ENCODE measurements around the gene ABCD4.
"Not testable (repeated sequence)": the region's sequence is repeated elsewhere in the genome, so short reads cannot be mapped to it uniquely, and the experiment has no call there.

ABCD4 gene

DNA sequence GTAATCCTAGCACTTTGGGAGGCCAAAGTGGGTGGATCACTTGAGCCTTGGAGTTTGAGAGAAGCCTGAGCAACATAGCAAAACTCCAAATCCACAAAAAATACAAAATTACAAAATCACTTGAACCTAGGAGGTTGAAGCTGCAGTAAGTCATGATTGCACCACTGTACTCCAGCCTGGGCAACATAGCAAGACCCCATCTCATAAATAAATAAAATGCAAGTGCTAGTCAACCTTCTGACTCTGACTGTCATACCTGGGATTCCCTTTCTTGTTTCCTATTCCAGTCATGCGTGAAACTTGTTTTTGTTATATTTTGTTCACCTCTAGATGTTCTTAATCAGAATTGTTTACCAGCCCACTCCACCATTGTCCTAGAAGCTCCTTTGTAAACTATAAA, 31.4 kb downstream of the ABCD4 start:
- DNase-seq, result no peak
- Histone ChIP-seq H2BK15ac (replicated peaks; ENCODE audit: low read depth) (no peak overlapping the region), H3K4ac (ENCODE audit: low read depth, low read length) (no peak overlapping the region), H2AK5ac (ENCODE audit: low read length) (no peak overlapping the region), H3K79me2 (ENCODE audit: control insufficient read depth, insufficient read depth, low read length) (no peaks in the 10 kb centered on the region), H4K5ac (ENCODE audit: low read length) (no peak overlapping the region), H2BK5ac (ENCODE audit: low read length) (no peak overlapping the region), H3K9ac (ENCODE audit: low read length) (no peak overlapping the region), H3K27me3 (ENCODE audit: insufficient read depth, low read length, poor library complexity) (no peaks in the 10 kb centered on the region), H3K4me2 (ENCODE audit: low read length) (no peak overlapping the region), H3K4me3 (ENCODE audit: low read length) (no peak overlapping the region), H3K4me1 (ENCODE audit: control insufficient read depth, low read depth, low read length) (no peaks in the 10 kb centered on the region), H3K36me3 (ENCODE audit: control insufficient read depth, insufficient read depth, low read length) (no peaks in the 10 kb centered on the region), H3K18ac (ENCODE audit: low read length) (no peak overlapping the region), H4K8ac (ENCODE audit: low read depth, low read length) (no peak overlapping the region), H3K56ac (ENCODE audit: low read length) (no peak overlapping the region), H2BK120ac (ENCODE audit: low read depth, low read length) (no peak overlapping the region), H3K23ac (ENCODE audit: low read length) (no peak overlapping the region), H3K27ac (ENCODE audit: low read depth, low read length) (no peak overlapping the region), H3K79me1 (ENCODE audit: low read length) (no peaks in the 10 kb centered on the region)
- WGBS (ENCODE audit: extremely low coverage, insufficient coverage, low lambda C conversion rate), result no CpG with 5 or more reads among the region's 1 CpG

DNA sequence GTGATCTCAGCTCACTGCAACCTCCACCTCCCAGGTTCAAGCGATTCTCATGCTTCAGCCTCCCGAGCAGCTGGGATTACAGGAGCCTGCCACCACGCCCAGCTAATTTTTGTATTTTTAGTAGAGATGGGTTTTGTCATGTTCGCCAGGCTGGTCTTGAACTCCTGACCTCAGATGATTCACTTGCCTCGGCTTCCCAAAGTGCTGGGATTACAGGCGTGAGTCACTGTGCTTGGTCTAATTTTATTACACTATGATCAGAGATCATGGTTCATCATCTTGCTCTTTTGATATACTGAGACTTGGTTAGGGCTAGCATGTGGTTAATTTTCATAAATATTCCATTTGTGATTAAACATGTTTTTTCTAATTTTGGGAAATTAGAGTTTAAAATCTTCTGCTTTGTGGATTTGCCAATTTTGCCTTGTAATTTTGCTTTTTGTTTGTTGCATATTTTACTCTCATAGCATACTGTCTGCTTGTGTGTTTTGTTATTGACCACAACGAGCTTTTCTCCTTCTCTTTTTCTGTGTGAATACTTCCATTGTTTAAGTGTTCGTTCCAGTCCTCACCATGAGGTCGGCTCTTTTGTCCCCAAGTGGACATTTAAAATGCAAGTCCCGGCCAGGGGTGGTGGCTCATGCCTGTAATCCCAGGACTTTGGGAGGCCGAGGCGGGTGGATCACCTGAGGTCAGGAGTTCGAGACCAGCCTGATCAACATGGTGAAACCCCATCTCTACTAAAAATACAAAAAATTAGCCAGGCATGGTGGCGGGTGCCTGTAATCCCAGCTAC, 32.2 kb downstream of the ABCD4 start:
- not testable (repeated sequence) for H2BK120ac ChIP-seq (ENCODE audit: low read depth, low read length); H3K27me3 ChIP-seq (ENCODE audit: insufficient read depth, low read length, poor library complexity); H2BK15ac ChIP-seq (replicated peaks; ENCODE audit: low read depth); H3K27ac ChIP-seq (ENCODE audit: low read depth, low read length); H2BK5ac ChIP-seq (ENCODE audit: low read length); H4K8ac ChIP-seq (ENCODE audit: low read depth, low read length); H3K4ac ChIP-seq (ENCODE audit: low read depth, low read length); H3K9ac ChIP-seq (ENCODE audit: low read length); H3K56ac ChIP-seq (ENCODE audit: low read length); H3K4me3 ChIP-seq (ENCODE audit: low read length); H2AK5ac ChIP-seq (ENCODE audit: low read length); H3K18ac ChIP-seq (ENCODE audit: low read length); H3K79me2 ChIP-seq (ENCODE audit: control insufficient read depth, insufficient read depth, low read length); DNase-seq; H3K36me3 ChIP-seq (ENCODE audit: control insufficient read depth, insufficient read depth, low read length); H3K23ac ChIP-seq (ENCODE audit: low read length); H3K4me2 ChIP-seq (ENCODE audit: low read length); H4K5ac ChIP-seq (ENCODE audit: low read length); H3K79me1 ChIP-seq (ENCODE audit: low read length); H3K4me1 ChIP-seq (ENCODE audit: control insufficient read depth, low read depth, low read length)
- WGBS (ENCODE audit: extremely low coverage, insufficient coverage, low lambda C conversion rate), result no CpG with 5 or more reads among the region's 14 CpGs

DNA sequence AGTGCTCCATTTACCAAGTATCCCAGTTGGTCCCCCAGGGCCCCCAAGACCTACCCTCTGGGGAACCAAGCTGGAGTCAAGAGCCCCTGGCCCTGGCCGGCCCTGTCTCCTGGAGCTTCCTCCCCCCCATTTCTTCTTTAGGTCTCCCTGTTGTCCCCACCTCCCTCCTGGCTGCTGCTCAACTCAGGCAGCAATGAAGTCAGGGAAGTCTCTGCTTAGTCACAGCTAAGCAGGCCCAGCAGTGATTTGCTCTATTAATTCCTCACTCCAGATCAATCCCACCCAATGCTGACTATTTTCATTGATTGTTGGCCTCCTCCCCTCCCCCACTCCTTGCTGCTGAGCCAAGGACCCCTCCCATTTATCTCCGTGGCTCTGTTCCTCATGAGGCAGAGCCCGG, 35.1 kb downstream of the ABCD4 start:
- DNase-seq, result no peak
- Histone ChIP-seq H3K4me1 (ENCODE audit: control insufficient read depth, low read depth, low read length) (no peaks in the 10 kb centered on the region), H2BK5ac (ENCODE audit: low read length) (no peak overlapping the region), H3K4me2 (ENCODE audit: low read length) (no peak overlapping the region), H3K4me3 (ENCODE audit: low read length) (no peak overlapping the region), H3K27ac (ENCODE audit: low read depth, low read length) (no peak overlapping the region), H4K5ac (ENCODE audit: low read length) (no peak overlapping the region), H2BK120ac (ENCODE audit: low read depth, low read length) (no peak overlapping the region), H4K8ac (ENCODE audit: low read depth, low read length) (no peak overlapping the region), H3K79me2 (ENCODE audit: control insufficient read depth, insufficient read depth, low read length) (no peaks in the 10 kb centered on the region), H3K9ac (ENCODE audit: low read length) (no peak overlapping the region), H3K27me3 (ENCODE audit: insufficient read depth, low read length, poor library complexity) (no peaks in the 10 kb centered on the region), H2AK5ac (ENCODE audit: low read length) (no peak overlapping the region), H3K36me3 (ENCODE audit: control insufficient read depth, insufficient read depth, low read length) (no peaks in the 10 kb centered on the region), H3K4ac (ENCODE audit: low read depth, low read length) (no peak overlapping the region), H3K56ac (ENCODE audit: low read length) (no peak overlapping the region), H3K79me1 (ENCODE audit: low read length) (no peaks in the 10 kb centered on the region), H3K23ac (ENCODE audit: low read length) (no peak overlapping the region), H3K18ac (ENCODE audit: low read length) (no peak overlapping the region), H2BK15ac (replicated peaks; ENCODE audit: low read depth) (no peak overlapping the region)
- no CpG with 5 or more reads among the region's 3 CpGs for WGBS (ENCODE audit: extremely low coverage, insufficient coverage, low lambda C conversion rate)

DNA sequence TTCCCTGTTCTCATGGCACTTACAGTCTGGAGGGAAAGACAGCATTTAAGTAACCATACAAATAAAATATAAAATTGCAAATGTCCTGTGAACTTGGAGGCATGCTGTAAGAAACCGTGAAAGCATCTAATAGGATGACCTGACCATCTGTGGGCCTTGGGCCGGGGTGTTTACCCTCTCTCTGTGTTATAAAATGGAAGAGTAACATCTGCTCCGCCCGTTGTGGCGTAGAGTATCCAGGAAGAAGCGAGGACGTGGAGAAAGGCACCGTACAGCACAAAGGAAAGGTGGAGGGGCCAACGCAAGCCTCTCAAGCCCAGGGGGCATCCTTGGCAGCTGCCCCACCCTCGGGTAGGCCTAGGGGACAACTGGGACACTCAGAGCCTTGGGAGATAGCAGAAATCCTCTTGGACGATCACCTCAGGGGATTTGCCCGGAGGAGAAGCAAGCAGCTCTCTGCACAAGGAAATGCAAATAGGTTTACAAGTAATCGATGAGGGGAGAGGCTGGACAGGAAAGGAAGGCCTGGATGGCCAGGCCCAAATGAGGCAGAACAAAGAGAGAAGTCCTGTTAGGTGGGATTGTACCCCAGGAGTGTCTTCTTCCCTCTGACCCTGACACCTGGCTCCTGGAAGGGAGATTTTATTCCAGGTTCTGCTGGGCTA, 37.3 kb downstream of the ABCD4 start:
- Histone ChIP-seq H3K4ac (ENCODE audit: low read depth, low read length) (no peak overlapping the region), H3K23ac (ENCODE audit: low read length) (no peak overlapping the region), H2AK5ac (ENCODE audit: low read length) (no peak overlapping the region), H3K79me1 (ENCODE audit: low read length) (no peaks in the 10 kb centered on the region), H2BK15ac (replicated peaks; ENCODE audit: low read depth) (no peak overlapping the region), H3K27me3 (ENCODE audit: insufficient read depth, low read length, poor library complexity) (no peaks in the 10 kb centered on the region), H3K56ac (ENCODE audit: low read length) (peak overlapping the region; percentile 49), H4K5ac (ENCODE audit: low read length) (no peak overlapping the region), H3K36me3 (ENCODE audit: control insufficient read depth, insufficient read depth, low read length) (no peaks in the 10 kb centered on the region), H2BK120ac (ENCODE audit: low read depth, low read length) (no peak overlapping the region), H3K4me2 (ENCODE audit: low read length) (no peak overlapping the region), H3K18ac (ENCODE audit: low read length) (no peak overlapping the region), H3K27ac (ENCODE audit: low read depth, low read length) (no peak overlapping the region), H4K8ac (ENCODE audit: low read depth, low read length) (no peak overlapping the region), H3K4me3 (ENCODE audit: low read length) (no peak overlapping the region), H3K79me2 (ENCODE audit: control insufficient read depth, insufficient read depth, low read length) (no peaks in the 10 kb centered on the region), H3K9ac (ENCODE audit: low read length) (no peak overlapping the region), H2BK5ac (ENCODE audit: low read length) (no peak overlapping the region), H3K4me1 (ENCODE audit: control insufficient read depth, low read depth, low read length) (no peaks in the 10 kb centered on the region)
- DNase-seq, result no peak
- no CpG with 5 or more reads among the region's 13 CpGs for WGBS (ENCODE audit: extremely low coverage, insufficient coverage, low lambda C conversion rate)

DNA sequence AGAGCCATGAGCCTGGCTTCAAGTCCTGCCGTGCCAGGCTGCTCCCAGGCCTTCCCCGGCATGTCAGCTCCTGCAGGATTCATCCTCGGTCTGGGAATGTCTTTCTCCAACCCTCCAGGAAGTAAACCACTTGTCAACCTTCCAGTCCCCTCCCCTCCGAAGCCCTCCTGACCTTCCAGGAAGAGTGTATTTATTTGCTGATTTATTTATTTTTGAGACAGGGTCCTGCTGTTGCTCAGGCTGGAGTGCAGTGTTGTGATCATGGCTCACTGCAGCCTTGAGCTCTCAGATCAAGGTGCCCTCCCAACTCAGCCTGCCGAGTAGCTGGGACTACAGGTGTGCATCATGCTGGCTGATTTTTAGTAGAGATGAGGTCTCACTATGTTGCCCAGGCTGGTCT, 38.8 kb downstream of the ABCD4 start:
- no peak for DNase-seq
- Histone ChIP-seq H4K5ac (ENCODE audit: low read length) (no peak overlapping the region), H3K4me2 (ENCODE audit: low read length) (no peak overlapping the region), H3K18ac (ENCODE audit: low read length) (no peak overlapping the region), H3K4me3 (ENCODE audit: low read length) (no peak overlapping the region), H3K23ac (ENCODE audit: low read length) (no peak overlapping the region), H4K8ac (ENCODE audit: low read depth, low read length) (no peak overlapping the region), H2BK5ac (ENCODE audit: low read length) (no peak overlapping the region), H3K79me2 (ENCODE audit: control insufficient read depth, insufficient read depth, low read length) (no peaks in the 10 kb centered on the region), H3K4ac (ENCODE audit: low read depth, low read length) (no peak overlapping the region), H2BK15ac (replicated peaks; ENCODE audit: low read depth) (no peak overlapping the region), H3K27ac (ENCODE audit: low read depth, low read length) (no peak overlapping the region), H3K4me1 (ENCODE audit: control insufficient read depth, low read depth, low read length) (no peaks in the 10 kb centered on the region), H3K56ac (ENCODE audit: low read length) (no peak overlapping the region), H3K9ac (ENCODE audit: low read length) (no peak overlapping the region), H3K36me3 (ENCODE audit: control insufficient read depth, insufficient read depth, low read length) (no peaks in the 10 kb centered on the region), H3K79me1 (ENCODE audit: low read length) (no peaks in the 10 kb centered on the region), H2BK120ac (ENCODE audit: low read depth, low read length) (no peak overlapping the region), H3K27me3 (ENCODE audit: insufficient read depth, low read length, poor library complexity) (no peaks in the 10 kb centered on the region), H2AK5ac (ENCODE audit: low read length) (no peak overlapping the region)
- WGBS (ENCODE audit: extremely low coverage, insufficient coverage, low lambda C conversion rate), result no CpG with 5 or more reads among the region's 5 CpGs

Measured in mesendoderm (in vitro differentiated cells).